ENCODE data around the gene LILRB4.

Gene LILRB4

GRCh38 chr19:54704928-54705327, 42.1 kb downstream of the LILRB4 start:
- Histone ChIP-seq H3K9me3 (ENCODE audit: control insufficient read depth, insufficient read depth, low read depth, low read length) (no peaks in the 10 kb centered on the region), H3K4me3 (ENCODE audit: low read depth, low read length) (no peak overlapping the region), H3K4me1 (ENCODE audit: control insufficient read depth, insufficient read depth, low read length) (no peaks in the 10 kb centered on the region), H3K27ac (ENCODE audit: extremely low read depth, low read depth, low read length) (no peak overlapping the region), H3K36me3 (ENCODE audit: control insufficient read depth in 2 of 2, insufficient read depth in 1 of 2, low read length in 2 of 2) (no peaks in the 10 kb centered on the region)
- POLR2A ChIA-PET = no interaction called here
- TF ChIP-seq BCL11B (tag by site-specific recombination; IDR thresholded peaks at IDR 0.05; ENCODE audit: low read depth) (no peak), ZBTB21 (tag by site-specific recombination; IDR thresholded peaks at IDR 0.05) (no peak), ZNF654 (tag by site-specific recombination; IDR thresholded peaks at IDR 0.05; ENCODE audit: low read depth) (no peak), ZNF423 (tag by site-specific recombination; IDR thresholded peaks at IDR 0.05) (no peak), MZF1 (tag by site-specific recombination; IDR thresholded peaks at IDR 0.05; ENCODE audit: borderline replicate concordance) (no peak)
- CTCF ChIA-PET = no interaction called here

DNA sequence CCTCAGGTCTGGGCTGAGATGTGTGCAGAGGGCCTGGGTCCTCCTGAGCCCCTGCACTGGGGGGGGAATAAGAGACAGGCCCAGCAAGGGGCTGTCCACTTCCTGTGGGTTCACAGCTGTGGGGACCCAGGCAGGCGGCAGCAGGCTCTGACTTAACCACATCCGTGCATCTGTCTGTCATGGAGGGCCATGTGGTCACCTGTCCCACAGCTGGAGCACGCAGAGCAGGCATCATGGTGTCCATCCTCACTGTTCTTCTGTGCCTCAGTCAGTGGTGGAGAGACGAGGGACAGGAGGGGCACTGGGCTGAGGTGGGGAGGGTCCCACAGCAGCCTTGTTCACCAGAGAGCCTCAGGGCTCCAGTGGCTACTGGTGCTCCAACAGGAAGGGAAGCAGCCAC, 45.2 kb downstream of the LILRB4 start:
- no peaks in the 10 kb centered on the region for H3K36me3 ChIP-seq (ENCODE audit: control insufficient read depth in 2 of 2, insufficient read depth in 1 of 2, low read length in 2 of 2)
- H3K4me3 ChIP-seq (ENCODE audit: low read depth, low read length) = no peak overlapping the region
- TF ChIP-seq ZNF324 (tag by site-specific recombination; IDR thresholded peaks at IDR 0.05) (no peak), ZBTB21 (tag by site-specific recombination; IDR thresholded peaks at IDR 0.05) (no peak), ZNF610 (tag by site-specific recombination; IDR thresholded peaks at IDR 0.05; ENCODE audit: borderline replicate concordance) (no peak)
- H3K27ac ChIP-seq (ENCODE audit: extremely low read depth, low read depth, low read length) = no peak overlapping the region
- ChIA-PET POLR2A (no interaction called here), CTCF (interaction anchor here (0.7 kb wide), 1 partner anchor 423 kb away, joined by 4 read pairs; no protein-coding TSS in a partner anchor)
- no peaks in the 10 kb centered on the region for H3K4me1 ChIP-seq (ENCODE audit: control insufficient read depth, insufficient read depth, low read length)
- no peaks in the 10 kb centered on the region for H3K9me3 ChIP-seq (ENCODE audit: control insufficient read depth, insufficient read depth, low read depth, low read length)

DNA sequence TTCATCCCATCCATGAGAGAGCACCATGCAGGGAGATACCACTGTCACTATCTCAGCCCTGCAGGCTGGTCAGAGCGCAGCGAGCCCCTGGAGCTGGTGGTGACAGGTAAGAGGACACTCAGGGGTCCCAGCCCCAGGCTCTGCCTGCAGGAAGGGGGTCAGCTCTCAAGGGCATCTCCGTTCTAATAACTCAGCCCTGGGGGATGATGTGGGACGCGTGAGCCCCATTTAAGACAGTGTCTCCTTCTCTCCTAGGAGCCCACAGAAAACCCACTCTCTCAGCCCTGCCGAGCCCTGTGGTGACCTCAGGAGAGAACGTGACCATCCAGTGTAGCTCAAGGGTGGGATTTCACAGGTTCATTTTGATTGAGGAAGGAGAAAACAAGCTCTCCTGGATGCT, 46.0 kb downstream of the LILRB4 start:
- POLR2A ChIA-PET = no interaction called here
- H3K36me3 ChIP-seq (ENCODE audit: control insufficient read depth in 2 of 2, insufficient read depth in 1 of 2, low read length in 2 of 2) = no peaks in the 10 kb centered on the region
- CTCF ChIA-PET = no interaction called here
- no peaks in the 10 kb centered on the region for H3K4me1 ChIP-seq (ENCODE audit: control insufficient read depth, insufficient read depth, low read length)
- H3K27ac ChIP-seq (ENCODE audit: extremely low read depth, low read depth, low read length) = no peak overlapping the region
- no peak overlapping the region for H3K4me3 ChIP-seq (ENCODE audit: low read depth, low read length)
- no peaks in the 10 kb centered on the region for H3K9me3 ChIP-seq (ENCODE audit: control insufficient read depth, insufficient read depth, low read depth, low read length)
- TF ChIP-seq ZNF18 (tag by site-specific recombination; IDR thresholded peaks at IDR 0.05) = no peak
- no peak for TF ChIP-seq CTCF (tag by site-specific recombination; IDR thresholded peaks at IDR 0.05)
- TF ChIP-seq ZNF26 (tag by site-specific recombination; IDR thresholded peaks at IDR 0.05) = no peak

DNA sequence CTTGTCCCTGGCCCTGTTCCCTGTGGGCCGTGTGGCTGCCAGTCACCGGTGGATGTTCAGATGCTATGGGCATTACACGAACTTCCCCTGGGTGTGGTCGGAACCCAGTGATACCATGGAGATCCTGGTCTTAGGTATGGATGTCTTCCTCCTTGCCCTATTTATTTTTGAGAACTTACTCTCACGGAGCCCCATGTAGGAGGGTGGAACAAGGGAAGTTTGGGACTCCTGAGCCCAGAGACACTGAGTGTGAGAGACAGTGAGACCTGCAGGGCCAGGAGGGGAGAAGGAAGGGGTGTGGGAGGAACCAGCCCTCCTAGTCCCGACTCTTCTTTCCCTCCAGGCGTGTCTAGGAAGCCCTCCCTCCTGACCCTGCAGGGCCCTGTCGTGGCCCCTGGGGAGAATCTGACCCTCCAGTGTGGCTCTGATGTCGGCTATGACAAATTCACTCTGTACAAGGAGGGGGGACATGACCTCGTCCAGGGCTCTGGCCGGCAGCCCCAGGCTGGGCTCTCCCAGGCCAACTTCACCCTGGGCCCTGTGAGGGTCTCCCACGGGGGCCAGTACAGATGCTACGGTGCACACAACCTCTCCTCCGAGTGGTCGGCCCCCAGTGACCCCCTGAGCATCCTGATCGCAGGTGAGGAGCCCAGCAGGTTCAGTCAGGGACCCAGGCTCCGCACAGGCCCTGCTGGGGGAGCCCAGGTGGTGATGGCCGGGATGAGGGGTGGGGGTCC, 46.6 kb downstream of the LILRB4 start:
- Histone ChIP-seq H3K36me3 (ENCODE audit: control insufficient read depth in 2 of 2, insufficient read depth in 1 of 2, low read length in 2 of 2) (no peaks in the 10 kb centered on the region), H3K4me3 (ENCODE audit: low read depth, low read length) (no peak overlapping the region), H3K27ac (ENCODE audit: extremely low read depth, low read depth, low read length) (no peak overlapping the region), H3K9me3 (ENCODE audit: control insufficient read depth, insufficient read depth, low read depth, low read length) (no peaks in the 10 kb centered on the region), H3K4me1 (ENCODE audit: control insufficient read depth, insufficient read depth, low read length) (no peaks in the 10 kb centered on the region)
- ChIA-PET POLR2A (no interaction called here), CTCF (no interaction called here)
- TF ChIP-seq TRIM28 (IDR thresholded peaks at IDR 0.05; ENCODE audit: borderline replicate concordance, low read length) = no peak
- TF ChIP-seq ZNF501 (tag by site-specific recombination; IDR thresholded peaks at IDR 0.05) = no peak
- no peak for TF ChIP-seq GLIS2 (tag by site-specific recombination; IDR thresholded peaks at IDR 0.05)
- TF ChIP-seq HOXC10 (CRISPR knock-in tag; IDR thresholded peaks at IDR 0.05) = no peak
- no peak for TF ChIP-seq ZBTB48 (tag by site-specific recombination; IDR thresholded peaks at IDR 0.05)
- TF ChIP-seq ZNF791 (tag by site-specific recombination; IDR thresholded peaks at IDR 0.05) = no peak
- no peak for TF ChIP-seq SP3 (tag by site-specific recombination; IDR thresholded peaks at IDR 0.05)
- TF ChIP-seq ZNF518A (tag by site-specific recombination; conservative IDR thresholded peaks at IDR 0.05; ENCODE audit: low read depth) = no peak
- TF ChIP-seq ZNF473 (tag by site-specific recombination; IDR thresholded peaks at IDR 0.05) = no peak

All from HEK293 (cell line).